ENCODE measurements around the gene GRWD1. TPM values are rescaled to one million over a fixed set of nuclear protein-coding genes. Genes with fewer than 3 reads are reported as not detected.

Gene GRWD1
- total RNA-seq, 2 experiments from 2014 or later = 21.4 to 21.7 TPM

DNA sequence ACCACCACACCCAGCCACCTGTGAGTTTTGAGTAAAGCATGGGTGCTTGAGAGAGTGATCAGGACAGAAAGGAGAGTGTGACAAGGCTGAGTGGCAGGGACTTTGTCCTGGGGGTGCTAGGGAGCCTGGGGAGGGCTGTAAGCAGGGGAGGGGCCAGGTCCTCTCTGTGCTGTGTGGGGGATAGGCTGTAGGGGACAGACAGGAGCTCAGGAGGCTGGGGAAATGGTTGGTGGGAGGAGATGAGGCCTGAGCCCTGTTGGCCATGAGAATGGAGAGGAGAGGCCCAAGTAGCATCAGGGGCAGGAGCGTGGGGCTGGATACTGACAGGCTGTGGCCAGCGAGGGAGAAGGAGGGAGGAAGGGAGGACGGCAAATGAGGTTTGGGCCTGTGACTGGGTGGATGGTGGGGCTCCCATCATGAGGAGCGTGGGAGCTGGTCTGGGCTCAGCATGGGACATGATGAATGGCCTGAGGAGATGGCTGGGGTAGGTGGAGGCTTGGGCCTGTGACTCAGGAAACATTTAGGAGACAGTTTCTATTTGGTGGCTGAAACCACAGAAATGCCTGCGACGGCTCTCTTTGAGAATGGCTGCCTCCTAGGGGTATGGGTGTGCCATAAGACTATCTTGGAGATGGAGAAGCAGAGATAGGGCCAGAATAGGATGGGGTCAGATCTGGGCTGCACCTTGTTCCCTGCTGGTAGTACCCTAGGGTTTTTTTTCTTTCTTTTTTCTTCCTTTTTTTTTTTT, 27.3 kb upstream of the GRWD1 start:
- ChIA-PET CTCF (no interaction called here), POLR2A (no interaction called here)
- Mint-ChIP-seq H3K27me3 (peaks cover 27% of the 10 kb centered on the region), H3K27ac (no peak overlapping the region), H3K9me3 (no peaks in the 10 kb centered on the region), H3K4me1 (ENCODE audit: low read depth) (peaks cover 26% of the 10 kb centered on the region), H3K4me3 (peak overlapping the region; percentile 11), H3K36me3 (ENCODE audit: low read depth) (no peaks in the 10 kb centered on the region)
- peak in 1 of 14 experiments; percentile 38 for DNase-seq
- Histone ChIP-seq H3K27me3 (ENCODE audit: control insufficient read depth in 1 of 2, insufficient read depth in 2 of 2, low read length in 2 of 2) (peaks cover 0 to 11% of the 10 kb centered on the region in 2 experiments), H3K36me3 (ENCODE audit: insufficient read depth, low read length) (no peaks in the 10 kb centered on the region), H3K27ac (ENCODE audit: low read depth in 1 of 2, low read length in 2 of 2) (no peak overlapping the region), H3K9me3 (ENCODE audit: control insufficient read depth in 1 of 2, insufficient read depth in 1 of 2, low read length in 2 of 2) (peaks cover 0 to 5% of the 10 kb centered on the region in 2 experiments), H3K4me3 (ENCODE audit: low read length) (no peak overlapping the region), H3K4me1 (ENCODE audit: insufficient read depth, low read length) (peaks cover 36% of the 10 kb centered on the region)
- intact Hi-C loops (cut with DNase I, micrococcal nuclease) = no loop called here
- TF ChIP-seq, protein P1, sequence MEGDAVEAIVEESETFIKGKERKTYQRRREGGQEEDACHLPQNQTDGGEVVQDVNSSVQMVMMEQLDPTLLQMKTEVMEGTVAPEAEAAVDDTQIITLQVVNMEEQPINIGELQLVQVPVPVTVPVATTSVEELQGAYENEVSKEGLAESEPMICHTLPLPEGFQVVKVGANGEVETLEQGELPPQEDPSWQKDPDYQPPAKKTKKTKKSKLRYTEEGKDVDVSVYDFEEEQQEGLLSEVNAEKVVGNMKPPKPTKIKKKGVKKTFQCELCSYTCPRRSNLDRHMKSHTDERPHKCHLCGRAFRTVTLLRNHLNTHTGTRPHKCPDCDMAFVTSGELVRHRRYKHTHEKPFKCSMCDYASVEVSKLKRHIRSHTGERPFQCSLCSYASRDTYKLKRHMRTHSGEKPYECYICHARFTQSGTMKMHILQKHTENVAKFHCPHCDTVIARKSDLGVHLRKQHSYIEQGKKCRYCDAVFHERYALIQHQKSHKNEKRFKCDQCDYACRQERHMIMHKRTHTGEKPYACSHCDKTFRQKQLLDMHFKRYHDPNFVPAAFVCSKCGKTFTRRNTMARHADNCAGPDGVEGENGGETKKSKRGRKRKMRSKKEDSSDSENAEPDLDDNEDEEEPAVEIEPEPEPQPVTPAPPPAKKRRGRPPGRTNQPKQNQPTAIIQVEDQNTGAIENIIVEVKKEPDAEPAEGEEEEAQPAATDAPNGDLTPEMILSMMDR (IDR thresholded peaks at IDR 0.05) = no peak
- ATAC-seq (ENCODE audit: poor library complexity) = no peak

DNA sequence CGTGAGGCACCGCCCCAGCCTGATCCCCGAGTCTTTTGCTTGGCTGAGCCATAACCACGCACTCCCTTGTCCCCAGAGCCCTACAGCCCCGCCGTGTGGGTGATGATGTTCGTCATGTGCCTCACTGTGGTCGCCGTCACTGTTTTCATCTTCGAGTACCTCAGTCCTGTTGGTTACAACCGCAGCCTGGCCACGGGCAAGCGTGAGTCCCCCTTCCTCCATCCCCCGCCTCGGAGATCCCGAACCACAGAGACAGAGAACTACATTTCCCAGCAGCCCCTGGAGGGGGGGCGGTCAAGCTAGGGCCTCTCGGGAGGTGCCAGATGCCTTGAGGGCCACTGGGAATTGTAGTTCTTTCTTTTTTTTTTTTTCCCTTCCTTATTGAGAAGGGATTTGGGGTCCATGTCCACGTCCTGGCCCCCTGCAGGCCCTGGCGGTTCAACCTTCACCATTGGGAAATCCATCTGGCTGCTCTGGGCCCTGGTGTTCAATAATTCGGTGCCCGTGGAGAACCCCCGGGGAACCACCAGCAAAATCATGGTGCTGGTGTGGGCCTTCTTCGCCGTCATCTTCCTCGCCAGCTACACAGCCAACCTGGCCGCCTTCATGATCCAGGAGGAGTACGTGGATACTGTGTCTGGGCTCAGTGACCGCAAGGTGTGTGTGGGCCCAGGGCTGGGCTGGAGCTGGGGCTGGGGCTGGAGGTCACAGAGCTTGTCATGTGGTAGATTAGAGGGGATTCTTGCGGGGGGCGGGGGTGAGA, 26.4 kb upstream of the GRWD1 start:
- Mint-ChIP-seq H3K27ac (no peak overlapping the region), H3K4me3 (peak overlapping the region; percentile 57), H3K4me1 (ENCODE audit: low read depth) (peaks cover 22% of the 10 kb centered on the region), H3K36me3 (ENCODE audit: low read depth) (no peaks in the 10 kb centered on the region), H3K9me3 (no peaks in the 10 kb centered on the region), H3K27me3 (peaks cover 27% of the 10 kb centered on the region)
- intact Hi-C loops (cut with DNase I, micrococcal nuclease) = no loop called here
- peaks cover 28% of the 10 kb centered on the region for H3K4me1 ChIP-seq (ENCODE audit: insufficient read depth, low read length)
- H3K27me3 ChIP-seq (ENCODE audit: control insufficient read depth in 1 of 2, insufficient read depth in 2 of 2, low read length in 2 of 2) = peaks cover 0 to 8% of the 10 kb centered on the region in 2 experiments
- peak; percentile 40 to 88 (median 60) for DNase-seq
- H3K4me3 ChIP-seq (ENCODE audit: low read length) = peak overlapping the region; percentile 30
- ChIA-PET POLR2A (no interaction called here), CTCF (no interaction called here)
- peaks cover 0 to 5% of the 10 kb centered on the region in 2 experiments for H3K9me3 ChIP-seq (ENCODE audit: control insufficient read depth in 1 of 2, insufficient read depth in 1 of 2, low read length in 2 of 2)
- TF ChIP-seq, protein P1 (IDR thresholded peaks at IDR 0.05) = no peak
- no peak overlapping the region for H3K27ac ChIP-seq (ENCODE audit: low read depth in 1 of 2, low read length in 2 of 2)
- H3K36me3 ChIP-seq (ENCODE audit: insufficient read depth, low read length) = no peaks in the 10 kb centered on the region
- ATAC-seq (ENCODE audit: poor library complexity) = peak; percentile 65

DNA sequence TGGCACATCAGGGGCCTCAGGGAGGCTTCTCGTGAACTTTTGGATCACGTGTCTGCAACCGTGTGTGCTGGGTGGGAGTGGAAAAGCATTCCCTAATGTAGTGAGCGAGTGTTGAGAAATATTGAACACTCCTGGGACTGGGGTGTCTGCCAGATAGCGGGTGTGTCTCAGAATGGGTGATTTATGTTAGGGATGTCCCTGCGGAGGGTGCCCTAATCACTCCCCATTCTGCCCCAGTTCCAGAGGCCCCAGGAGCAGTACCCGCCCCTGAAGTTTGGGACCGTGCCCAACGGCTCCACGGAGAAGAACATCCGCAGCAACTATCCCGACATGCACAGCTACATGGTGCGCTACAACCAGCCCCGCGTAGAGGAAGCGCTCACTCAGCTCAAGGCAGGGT, 24.2 kb upstream of the GRWD1 start:
- Histone ChIP-seq H3K27ac (ENCODE audit: low read depth in 1 of 2, low read length in 2 of 2) (no peak overlapping the region), H3K27me3 (ENCODE audit: control insufficient read depth in 1 of 2, insufficient read depth in 2 of 2, low read length in 2 of 2) (peaks cover 0 to 6% of the 10 kb centered on the region in 2 experiments), H3K4me3 (ENCODE audit: low read length) (no peak overlapping the region), H3K4me1 (ENCODE audit: insufficient read depth, low read length) (peaks cover 10% of the 10 kb centered on the region), H3K9me3 (ENCODE audit: control insufficient read depth in 1 of 2, insufficient read depth in 1 of 2, low read length in 2 of 2) (no peaks in the 10 kb centered on the region), H3K36me3 (ENCODE audit: insufficient read depth, low read length) (no peaks in the 10 kb centered on the region)
- intact Hi-C loops (cut with DNase I, micrococcal nuclease) = no loop called here
- DNase-seq (no peak), ATAC-seq (ENCODE audit: poor library complexity) (no peak)
- ChIA-PET CTCF (no interaction called here), POLR2A (no interaction called here)
- H3K4me1 Mint-ChIP-seq (ENCODE audit: low read depth) = peaks cover 10% of the 10 kb centered on the region
- TF ChIP-seq, protein P1 (IDR thresholded peaks at IDR 0.05) = no peak
- H3K27ac Mint-ChIP-seq = no peak overlapping the region
- H3K4me3 Mint-ChIP-seq = no peak overlapping the region
- H3K9me3 Mint-ChIP-seq = no peaks in the 10 kb centered on the region
- no peaks in the 10 kb centered on the region for H3K36me3 Mint-ChIP-seq (ENCODE audit: low read depth)
- peaks cover 18% of the 10 kb centered on the region for H3K27me3 Mint-ChIP-seq

Data from CD4-positive, alpha-beta T cell (primary cell).